SK-N-SH treated with all-trans-retinoic acid at 6 μM for 48 hours (cell line): Measurements from ENCODE around the gene ANKRD36B.

ENCODE experiments used
- PATZ1 ChIP-seq: fragments of 250-450 bp; sonication (Bioruptor Pico); IDR thresholded peaks from 2 replicates; pipeline ENCODE4 v1.8.0; 2020; ENCODE audit warnings: mild to moderate bottlenecking, moderate library complexity, borderline replicate concordance
- RARB ChIP-seq: fragments of 250-450 bp; sonication (Bioruptor Pico); IDR thresholded peaks from 2 replicates; pipeline ENCODE4 v1.8.0; 2021; ENCODE audit warnings: mild to moderate bottlenecking, moderate library complexity
- SNAI2 ChIP-seq: fragments of 250-450 bp; sonication (Bioruptor Pico); IDR thresholded peaks from 2 replicates; pipeline ENCODE4 v1.5.0; 2020; ENCODE audit warnings: mild to moderate bottlenecking, moderate library complexity
- TCF4 ChIP-seq: fragments of 250-450 bp; sonication (Bioruptor Pico); IDR thresholded peaks from 2 replicates; pipeline ENCODE4 v1.8.0; 2021; ENCODE audit warnings: mild to moderate bottlenecking, moderate library complexity, borderline replicate concordance
- ZNF565 ChIP-seq: fragments of 450-650 bp; formaldehyde crosslinking; conservative IDR thresholded peaks from 2 replicates; pipeline ENCODE4 v1.5.0; 2020; ENCODE audit warnings: low read depth, mild to moderate bottlenecking, moderate library complexity
- ZNF70 ChIP-seq: fragments of 450-650 bp; formaldehyde crosslinking; IDR thresholded peaks from 2 replicates; pipeline ENCODE4 v1.5.0; 2020; ENCODE audit warnings: mild to moderate bottlenecking, moderate library complexity

DNA sequence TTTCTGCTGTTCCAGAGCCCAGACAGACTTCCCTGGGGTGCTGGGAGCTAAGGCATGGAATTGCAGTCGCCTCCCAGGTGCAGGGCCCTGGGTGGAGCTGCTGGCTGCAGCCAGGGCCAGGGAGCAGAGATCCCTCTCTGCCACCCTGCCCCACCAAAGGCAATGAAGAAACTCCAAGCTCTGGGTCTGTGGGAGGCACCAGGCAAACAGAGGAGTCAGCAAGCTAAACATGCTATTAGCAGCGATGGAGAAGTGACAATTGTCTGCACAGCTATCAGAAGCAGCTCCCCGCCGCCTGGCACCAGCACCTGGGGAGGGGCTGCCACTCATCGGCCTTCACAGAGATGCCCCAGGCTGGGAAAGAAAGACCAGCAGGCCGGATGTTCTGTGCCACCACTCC, 28.2 kb upstream of the ANKRD36B start:
- TF ChIP-seq PATZ1 (CRISPR knock-in tag) (no peak), RARB (CRISPR knock-in tag) (no peak), ZNF565 (no peak), TCF4 (CRISPR knock-in tag) (no peak), ZNF70 (no peak), SNAI2 (no peak)
